NCI-H510A (cell line): ENCODE measurements around the gene RPS16.

Experiments
- DNase-seq: peaks from one replicate; lab custom pipeline; 2025; lab: John Stamatoyannopoulos, UW

RPS16 gene

DNA sequence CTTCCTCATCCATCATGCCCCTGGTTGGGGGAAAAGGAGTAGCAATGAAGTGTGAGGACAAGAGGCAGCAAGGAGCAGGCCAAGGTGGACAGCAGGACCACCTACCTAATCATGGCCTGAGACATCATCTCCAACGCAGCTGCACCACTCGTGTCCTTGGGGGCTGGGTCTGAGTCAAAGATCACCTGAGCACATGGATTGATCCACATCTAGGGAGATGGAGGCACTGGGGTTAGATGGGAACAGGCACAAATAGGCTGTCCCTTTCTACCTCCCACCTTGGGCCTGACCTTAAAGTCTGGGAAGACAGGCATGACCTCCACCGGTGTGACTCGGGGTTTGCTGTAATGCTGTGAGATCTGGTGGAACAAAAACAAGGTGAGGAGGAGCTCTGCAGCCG is 47.1 kb downstream of the RPS16 start:
- DNase-seq = no peak

DNA sequence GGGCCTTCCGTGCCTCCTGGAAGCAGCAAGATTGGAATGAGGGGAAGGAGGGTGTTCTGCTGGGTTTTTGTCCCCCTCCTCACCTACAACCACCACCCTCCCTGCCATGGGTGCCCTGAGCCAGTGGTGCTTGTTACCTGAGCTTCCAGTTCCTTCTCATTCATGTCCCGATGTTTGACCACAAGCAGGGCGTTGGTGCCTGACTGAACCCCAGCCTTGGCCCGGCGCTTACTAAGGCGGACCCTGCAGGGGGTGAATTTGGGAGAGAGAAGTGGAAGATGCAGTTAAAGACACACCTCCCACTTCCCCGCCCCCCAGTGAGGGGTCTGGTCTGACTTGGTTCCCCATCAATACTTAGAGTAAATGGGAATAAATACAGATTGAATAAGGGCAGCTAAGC is 49.2 kb downstream of the RPS16 start:
- DNase-seq = no peak

DNA sequence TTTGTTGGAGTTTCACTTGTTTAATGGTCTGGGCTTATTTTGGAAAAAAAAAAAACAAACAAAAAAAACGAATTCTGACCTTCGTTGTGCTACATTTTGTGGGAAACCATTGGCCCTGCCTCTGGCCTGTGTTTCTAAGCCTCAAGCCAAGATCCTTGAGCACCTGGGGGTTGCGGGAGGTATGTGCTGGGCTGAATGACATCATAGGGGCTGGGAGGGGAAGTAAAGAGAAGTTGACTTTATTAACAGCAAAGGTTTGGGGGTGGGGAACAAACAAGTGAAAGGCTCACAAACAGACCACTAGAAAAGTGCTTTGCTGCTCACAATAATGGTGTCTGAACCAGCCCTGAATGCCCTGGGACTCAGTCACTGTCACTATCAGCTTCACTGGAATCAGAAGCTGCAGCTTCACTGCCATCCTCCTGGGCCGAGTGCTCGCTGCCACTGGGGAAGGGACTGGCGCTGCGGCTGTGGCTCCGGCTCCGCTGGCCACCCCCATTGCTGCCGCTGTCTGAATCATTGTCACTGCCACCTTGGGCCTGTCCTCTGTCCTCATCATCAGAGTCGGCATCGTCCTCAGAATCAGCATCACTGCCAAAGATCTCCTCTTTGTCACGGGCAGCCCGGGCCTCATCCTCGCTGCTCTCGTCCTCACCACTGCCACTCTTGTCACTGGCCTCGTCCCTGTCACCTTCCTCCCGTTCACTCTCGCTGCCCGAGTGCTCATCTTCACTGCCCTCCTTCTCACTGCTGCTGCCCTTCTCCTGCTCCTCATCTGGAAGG is 49.9 kb downstream of the RPS16 start:
- no peak for DNase-seq

DNA sequence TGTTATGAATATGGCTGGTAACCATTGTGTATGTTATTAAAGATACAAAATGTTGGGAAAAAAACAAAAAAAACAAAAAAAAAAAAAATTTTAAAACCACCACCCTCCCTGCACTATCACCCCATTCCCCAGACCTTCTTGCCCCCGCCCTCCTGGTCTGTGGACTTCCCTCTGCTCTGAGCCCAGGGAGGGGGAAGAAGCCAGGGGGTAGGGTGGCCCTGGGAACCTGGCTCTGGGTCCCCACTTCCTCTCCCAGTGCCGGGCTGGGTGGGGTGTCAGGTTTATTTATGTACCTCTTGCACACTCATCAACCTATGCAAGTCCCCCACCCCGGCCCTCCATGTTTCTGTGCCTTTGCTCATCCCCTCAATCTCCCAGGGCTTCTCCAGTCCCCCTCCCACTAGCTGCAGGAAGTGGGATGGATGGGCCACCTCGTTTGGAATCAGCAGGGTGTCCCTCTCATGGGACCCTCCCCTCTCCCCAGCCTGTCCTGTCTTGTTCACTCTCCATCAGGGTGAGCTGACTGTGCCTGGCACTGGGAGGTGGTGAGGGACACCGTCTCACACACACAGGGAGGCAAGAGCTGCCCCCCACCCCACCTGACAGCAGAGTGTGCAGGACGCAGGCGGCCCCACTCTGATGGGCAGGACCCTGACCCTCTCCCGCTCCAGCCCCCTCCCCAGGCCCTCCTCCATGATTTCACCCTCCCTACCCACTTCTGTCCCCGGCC is 50.7 kb downstream of the RPS16 start:
- DNase-seq = no peak
